K562 (cell line): ENCODE results near the gene TRMT1. TPM values are rescaled to one million over a fixed set of nuclear protein-coding genes. Genes with fewer than 3 reads are reported as not detected.

Experiments
- ATF2 ChIP-seq: sonication (generic); formaldehyde crosslinking; IDR thresholded peaks from 2 replicates; pipeline ENCODE4 v1.8.1; 2022; ENCODE audit warnings: missing genetic modification reagents
- CHCHD3 ChIP-seq: fragments of 250-450 bp; sonication (Bioruptor Pico); IDR thresholded peaks from 2 replicates; pipeline ENCODE4 v2.1.2; 2022; ENCODE audit warnings: mild to moderate bottlenecking
- CREB3 ChIP-seq: fragments of 450-650 bp; conservative IDR thresholded peaks from 2 replicates; pipeline ENCODE4 v1.6.1; 2016; ENCODE audit warnings: missing genetic modification characterization, low read depth, mild to moderate bottlenecking, missing compliant biosample characterization, moderate library complexity
- DLX4 ChIP-seq: fragments of 250-450 bp; sonication (Bioruptor Pico); IDR thresholded peaks from 2 replicates; pipeline ENCODE4 v1.6.1; 2021; ENCODE audit warnings: mild to moderate bottlenecking
- DPF2 ChIP-seq: fragments of 450-650 bp; IDR thresholded peaks from 2 replicates; pipeline ENCODE4 v1.6.1; 2016
- GATAD2B ChIP-seq: fragments of 450-650 bp; IDR thresholded peaks from 2 replicates; pipeline ENCODE4 v1.6.1; 2017; ENCODE audit warnings: mild to moderate bottlenecking, borderline replicate concordance
- HBP1 ChIP-seq: fragments of 450-650 bp; formaldehyde crosslinking; IDR thresholded peaks from 2 replicates; pipeline ENCODE4 v1.4.0; 2022; ENCODE audit warnings: missing genetic modification characterization
- KLF6 ChIP-seq: fragments of 250-450 bp; sonication (Bioruptor Pico); IDR thresholded peaks from 2 replicates; pipeline ENCODE4 v1.4.0; 2020; ENCODE audit warnings: mild to moderate bottlenecking, moderate library complexity, borderline replicate concordance
- NCOA6 ChIP-seq: fragments of 450-650 bp; IDR thresholded peaks from 2 replicates; pipeline ENCODE4 v1.6.1; 2017; ENCODE audit warnings: mild to moderate bottlenecking
- PHF21A ChIP-seq: fragments of 450-650 bp; IDR thresholded peaks from 2 replicates; pipeline ENCODE4 v1.6.1; 2017; ENCODE audit warnings: low read depth, borderline replicate concordance
- POLR2AphosphoS5 ChIP-seq: IDR thresholded peaks from 2 replicates; pipeline ENCODE4 v1.6.1; 2011; ENCODE audit warnings: mild to moderate bottlenecking, low read depth, low read length, moderate library complexity; ENCODE audit not compliant: control insufficient read depth, insufficient read depth
- SPI1 ChIP-seq: IDR thresholded peaks from 2 replicates; pipeline ENCODE4 v1.6.1; 2011; ENCODE audit warnings: low read depth, low read length, control low read depth, borderline replicate concordance
- YY1 ChIP-seq, 3 experiments: IDR thresholded peaks; 2 replicates each; pipeline ENCODE4 v1.6.1; 2011; ENCODE audit warnings: low read length in 2 of 3, mild to moderate bottlenecking in 2 of 3, moderate library complexity in 2 of 3, borderline replicate concordance in 1 of 3, control low read depth in 1 of 3, low read depth in 1 of 3; ENCODE audit not compliant: insufficient read depth in 3 of 3, insufficient replicate concordance in 2 of 3, control insufficient read depth in 1 of 3, insufficient read length in 1 of 3; ENCODE audit errors: extremely low read depth in 1 of 3
- ZBTB5 ChIP-seq: fragments of 450-650 bp; IDR thresholded peaks from 2 replicates; pipeline ENCODE4 v1.6.1; 2017; ENCODE audit warnings: antibody characterized with exemption
- ZC3H11A ChIP-seq: IDR thresholded peaks from 2 replicates; pipeline ENCODE4 v1.6.1; 2012; ENCODE audit warnings: low read depth, low read length, improper control_type of control experiment
- ZNF165 ChIP-seq: fragments of 250-450 bp; sonication (Bioruptor Pico); IDR thresholded peaks from 2 replicates; pipeline ENCODE4 v1.4.0; 2020; ENCODE audit warnings: borderline replicate concordance
- polyA plus RNA-seq, 8 experiments: library from polyadenylated mRNA; depleted of rRNA in 4 of 8; stranded (reverse) in 5 of 8; unstranded in 3 of 8; fragments of >200 nt; fragmentation: Nextera tagmentation in 2 of 8; fragmentation: Illumina TruSeq in 1 of 8; extraction: Ambion mirVana in 2 of 8; extraction: Trizol in 1 of 8; gene quantifications; 2 replicates each; pipeline versions ENCODE4 v1.2.1 to v1.2.3, GENCODE V29; 2011 to 2014; ENCODE audit warnings: inconsistent platforms in 1 of 8, missing spikeins in 1 of 8
- total RNA-seq, 7 experiments: library from RNA; depleted of rRNA in 6 of 7; stranded (reverse); fragments of >200 nt in 6 of 7; fragmentation: Illumina TruSeq in 2 of 7; extraction: Trizol in 2 of 7; gene quantifications; 2 replicates each; pipeline versions ENCODE4 v1.2.1 to v1.2.3, GENCODE V29; 2011 to 2021; ENCODE audit warnings: low replicate concordance in 1 of 7
- TF ChIP-seq, protein P1 (sequence below): fragments of 450-650 bp; IDR thresholded peaks from one replicate; pipeline ENCODE4 v1.6.1; 2018; ENCODE audit warnings: mild to moderate bottlenecking, moderate library complexity; ENCODE audit not compliant: partially characterized antibody

Gene TRMT1
- total and polyA plus RNA-seq, 9 of the 15 experiments (the other 6 are each of a cell fraction or from before 2014, with no cell fraction given) = 5.8 to 158 (median 54.3) TPM

- TF ChIP-seq PHF21A = no peak
- no peak for TF ChIP-seq NCOA6
- 0 out of 2 replicates have a peak, but pooled peaks have one; percentile 43 for TF ChIP-seq CHCHD3
- TF ChIP-seq GATAD2B = peak; percentile 75; the same call in 1 of the 2 replicates
- 0 out of 2 replicates have a peak, but pooled peaks have one; percentile 2 for TF ChIP-seq SPI1
- TF ChIP-seq CREB3 (tag) = 0 out of 2 replicates have a peak, but pooled peaks have one; percentile 23
- TF ChIP-seq, protein P1, sequence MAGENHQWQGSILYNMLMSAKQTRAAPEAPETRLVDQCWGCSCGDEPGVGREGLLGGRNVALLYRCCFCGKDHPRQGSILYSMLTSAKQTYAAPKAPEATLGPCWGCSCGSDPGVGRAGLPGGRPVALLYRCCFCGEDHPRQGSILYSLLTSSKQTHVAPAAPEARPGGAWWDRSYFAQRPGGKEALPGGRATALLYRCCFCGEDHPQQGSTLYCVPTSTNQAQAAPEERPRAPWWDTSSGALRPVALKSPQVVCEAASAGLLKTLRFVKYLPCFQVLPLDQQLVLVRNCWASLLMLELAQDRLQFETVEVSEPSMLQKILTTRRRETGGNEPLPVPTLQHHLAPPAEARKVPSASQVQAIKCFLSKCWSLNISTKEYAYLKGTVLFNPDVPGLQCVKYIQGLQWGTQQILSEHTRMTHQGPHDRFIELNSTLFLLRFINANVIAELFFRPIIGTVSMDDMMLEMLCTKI = no peak
- peak; percentile 63 for TF ChIP-seq POLR2AphosphoS5
- 0 out of 2 replicates have a peak, but pooled peaks have one; percentile 8 for TF ChIP-seq DPF2
- TF ChIP-seq ZNF165 (CRISPR knock-in tag) = no peak
- TF ChIP-seq ZC3H11A = no peak
- TF ChIP-seq ZBTB5 = no peak
- no peak for TF ChIP-seq DLX4 (CRISPR knock-in tag)
- TF ChIP-seq HBP1 (CRISPR knock-in tag) = peak; percentile 4; the same call in 1 of the 2 replicates
- 0 out of 2 replicates have a peak, but pooled peaks have one; percentile 14 for TF ChIP-seq KLF6
- TF ChIP-seq YY1 (IDR thresholded peaks at IDR 0.05; ENCODE audit: borderline replicate concordance in 1 of 3, control insufficient read depth in 1 of 3, extremely low read depth in 1 of 3, insufficient read depth in 3 of 3, insufficient read length in 1 of 3, insufficient replicate concordance in 2 of 3, low read depth in 1 of 3, low read length in 2 of 3) = peak in 1 of 3 experiments; percentile 5
- TF ChIP-seq ATF2 (CRISPR knock-in tag) = no peak
Observed at GRCh38 chr19:13162724-13163608, 46.4 kb upstream of the TRMT1 start (continued).
